Sigmoid colon (tissue), 7 donors: ENCODE results near the gene TACC2. TPM values are rescaled to one million over a fixed set of nuclear protein-coding genes. Genes with fewer than 3 reads are reported as not detected.

Experiments used
- DNase-seq: peaks from one replicate; pipeline ENCODE4 v3.0.0-alpha.2; 2019
- H3K27ac ChIP-seq, 4 donors: fragments of 200-600 bp; sonication (generic); one replicate each; pipeline ENCODE4 v1.5.1; 2016 to 2019; ENCODE audit warnings: mild to moderate bottlenecking in 1 of 4
- H3K27me3 ChIP-seq, 3 donors: fragments of 200-600 bp; sonication (generic); one replicate each; pipeline ENCODE4 v1.5.1; 2019; ENCODE audit warnings: mild to moderate bottlenecking in 1 of 3
- H3K36me3 ChIP-seq, 4 donors: fragments of 200-600 bp; sonication (generic); one replicate each; pipeline ENCODE4 v1.5.1; 2016 to 2019
- H3K4me1 ChIP-seq, 4 donors: fragments of 200-600 bp; sonication (generic); one replicate each; pipeline ENCODE4 v1.5.1; 2017 to 2019
- H3K4me3 ChIP-seq, 4 donors: fragments of 200-600 bp; sonication (generic); one replicate each; pipeline ENCODE4 v1.5.1; 2017 to 2019; ENCODE audit warnings: mild to moderate bottlenecking in 2 of 4, moderate library complexity in 1 of 4
- H3K9me3 ChIP-seq, 4 donors: fragments of 200-600 bp in 3 of 4; sonication (generic) in 3 of 4; one replicate each; pipeline versions ENCODE4 v1.5.1 to v1.6.1; 2013 to 2019
- CTCF ChIP-seq, 4 experiments: fragments of 450-650 bp in 3 of 4; fragments of 200-600 bp in 1 of 4; IDR thresholded peaks; one replicate each; pipeline ENCODE4 v1.5.1; 2016 to 2019; ENCODE audit warnings: antibody characterized with exemption in 4 of 4, mild to moderate bottlenecking in 3 of 4, moderate library complexity in 2 of 4
- EP300 ChIP-seq, 4 donors: sonication (generic); formaldehyde crosslinking; IDR thresholded peaks; one replicate each; pipeline ENCODE4 v1.6.1; 2017; ENCODE audit warnings: antibody characterized with exemption in 4 of 4
- POLR2A ChIP-seq, 2 donors: fragments of 450-650 bp; IDR thresholded peaks; one replicate each; pipeline ENCODE4 v1.6.1; 2016; ENCODE audit warnings: antibody characterized with exemption in 2 of 2, mild to moderate bottlenecking in 2 of 2, moderate library complexity in 2 of 2
- POLR2AphosphoS5 ChIP-seq, 4 donors: sonication (generic); formaldehyde crosslinking; IDR thresholded peaks; one replicate each; pipeline ENCODE4 v1.6.1; 2017; ENCODE audit warnings: antibody characterized with exemption in 4 of 4
- WGBS, 2 donors: extraction: QIAGEN DNeasy Blood & Tissue Kit; methylation state at CpG; one replicate each; pipeline ENCODE4 v1.1.7; 2013; 5-methylcytosine and 5-hydroxymethylcytosine counted together
- intact Hi-C: fragments of 100-400 bp; cut with DNase I; formaldehyde crosslinking; loops from one replicate; pipeline ENCODE4 v1.15.1; 2023
- polyA plus RNA-seq, 3 donors: library from polyadenylated mRNA; stranded (reverse); fragments of 200-250 nt; gene quantifications; one replicate each; pipeline ENCODE4 v1.2.3, GENCODE V29; 2013
- total RNA-seq, 4 donors: library from RNA; depleted of rRNA; stranded (reverse); fragments of >200 nt; gene quantifications; one replicate each; pipeline ENCODE4 v1.1.0, GENCODE V29; 2016
- donor health status: healthy with polysubstance abuse.
- donor health status: Bipolar disorder and iron deficiency.
- donor health status: healthy.

TACC2 gene
- total and polyA plus RNA-seq, 7 donors, result 43.7 to 173 (median 71.0) TPM

- intact Hi-C loops, result no loop called here
- Histone ChIP-seq H3K27ac (peak overlapping the region in 2 of 4 donors; percentile 0 to 25), H3K36me3 (no peaks in the 10 kb centered on the region), H3K27me3 (no peaks in the 10 kb centered on the region), H3K9me3 (no peaks in the 10 kb centered on the region), H3K4me1 (peaks cover 0 to 58% (median 48%) of the 10 kb centered on the region in 4 donors), H3K4me3 (no peak overlapping the region)
- WGBS, 2 donors, result 69 to 71% methylated on average over 17 of the region's 17 CpGs
- TF ChIP-seq CTCF (IDR thresholded peaks at IDR 0.05) (no peak), POLR2A (IDR thresholded peaks at IDR 0.05) (no peak), POLR2AphosphoS5 (IDR thresholded peaks at IDR 0.05) (no peak), EP300 (IDR thresholded peaks at IDR 0.05) (no peak)
- DNase-seq, result no peak
These were observed 170.4 kb downstream of the TACC2 start for GRCh38 chr10:122159141-122159970.

GRCh38 chr10:122161795-122162194, 172.8 kb downstream of the TACC2 start:
- Histone ChIP-seq H3K4me1 (peaks cover 0 to 57% (median 44%) of the 10 kb centered on the region in 4 donors), H3K36me3 (no peaks in the 10 kb centered on the region), H3K9me3 (no peaks in the 10 kb centered on the region), H3K27me3 (no peaks in the 10 kb centered on the region), H3K27ac (no peak overlapping the region), H3K4me3 (no peak overlapping the region)
- intact Hi-C loops, result no loop called here
- WGBS, 2 donors, result 81 to 88% methylated on average over 8 of the region's 8 CpGs
- TF ChIP-seq EP300 (IDR thresholded peaks at IDR 0.05) (no peak), POLR2A (IDR thresholded peaks at IDR 0.05) (no peak)
- no peak for DNase-seq

- peaks cover 0 to 65% (median 49%) of the 10 kb centered on the region in 4 donors for H3K4me1 ChIP-seq
- intact Hi-C loops, result no loop called here
- H3K27me3 ChIP-seq, result no peaks in the 10 kb centered on the region
- WGBS, 2 donors, result 49 to 51% methylated on average over 16 of the region's 16 CpGs
- H3K9me3 ChIP-seq, result no peaks in the 10 kb centered on the region
- H3K27ac ChIP-seq, result peak overlapping the region in 2 of 4 donors; percentile 46 to 67
- H3K36me3 ChIP-seq, result no peaks in the 10 kb centered on the region
- no peak for TF ChIP-seq EP300 (IDR thresholded peaks at IDR 0.05)
- no peak for TF ChIP-seq CTCF (IDR thresholded peaks at IDR 0.05)
- no peak for TF ChIP-seq POLR2AphosphoS5 (IDR thresholded peaks at IDR 0.05)
- TF ChIP-seq POLR2A (IDR thresholded peaks at IDR 0.05), result no peak
- no peak for DNase-seq
- peak overlapping the region in 3 of 4 donors; percentile 42 to 50 (median 50) for H3K4me3 ChIP-seq
These were observed 173.8 kb downstream of the TACC2 start for GRCh38 chr10:122162671-122163173.

DNA sequence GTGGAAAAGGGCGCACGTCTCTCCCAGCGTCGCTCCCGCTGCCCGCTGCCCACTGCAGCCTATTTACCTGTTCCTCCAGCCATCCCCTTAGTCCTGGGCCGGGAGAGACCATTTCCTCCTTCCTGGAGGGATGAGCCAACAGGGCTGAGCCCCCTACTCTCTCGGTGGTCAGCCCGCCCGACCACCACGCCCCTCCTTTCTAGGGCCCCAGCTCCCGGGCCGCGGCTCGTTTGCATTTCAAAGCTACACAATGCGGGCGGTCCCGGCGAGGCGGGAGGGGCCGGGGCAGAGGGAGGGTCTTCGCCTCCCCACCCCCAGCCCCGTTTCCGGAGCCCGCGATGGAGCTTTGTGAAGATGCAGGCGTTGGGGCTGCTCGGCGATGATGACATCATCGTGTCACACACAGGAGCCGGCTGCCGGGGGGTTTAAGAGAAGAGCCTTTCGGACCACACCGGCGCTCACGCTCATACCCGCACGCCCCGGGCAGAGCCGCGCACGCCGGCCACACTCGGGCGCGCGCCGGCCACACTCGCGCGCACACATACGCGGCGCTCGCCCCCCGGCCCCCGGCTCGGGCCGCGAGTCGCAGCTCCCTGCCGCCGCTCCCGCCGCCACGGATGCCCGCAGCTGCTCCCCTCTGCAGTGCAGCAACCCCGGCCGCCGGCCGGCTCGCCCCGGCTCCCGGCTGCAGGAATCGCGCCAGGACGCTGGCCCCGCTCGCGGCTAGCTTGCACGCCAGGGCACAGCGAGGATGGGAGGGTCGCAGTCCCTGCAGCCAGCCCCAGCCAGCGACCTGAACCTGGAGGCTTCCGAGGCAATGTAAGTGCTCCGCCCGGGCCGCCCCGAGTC, 174.4 kb downstream of the TACC2 start:
- WGBS, 2 donors, result 33 to 76% methylated on average over 89 of the region's 89 CpGs

More for the DNA sequence above, 174.4 kb downstream of the TACC2 start:
- DNase-seq, result no peak
- no peaks in the 10 kb centered on the region for H3K27me3 ChIP-seq
- intact Hi-C loops, result no loop called here
- no peak for TF ChIP-seq EP300 (IDR thresholded peaks at IDR 0.05)
- TF ChIP-seq CTCF (IDR thresholded peaks at IDR 0.05), result no peak
- TF ChIP-seq POLR2AphosphoS5 (IDR thresholded peaks at IDR 0.05), result no peak
- TF ChIP-seq POLR2A (IDR thresholded peaks at IDR 0.05), result no peak
- H3K36me3 ChIP-seq, result no peaks in the 10 kb centered on the region
- peak overlapping the region in 2 of 4 donors; percentile 46 to 67 for H3K27ac ChIP-seq
- no peaks in the 10 kb centered on the region for H3K9me3 ChIP-seq
- peaks cover 0 to 70% (median 51%) of the 10 kb centered on the region in 4 donors for H3K4me1 ChIP-seq
- peak overlapping the region; percentile 20 to 50 (median 46) for H3K4me3 ChIP-seq
